OCI-LY3 (cell line): Measurements from ENCODE around the gene RP2.

Source experiments
- EZH2phosphoT487 ChIP-seq: fragments of 200-600 bp; shearing (Covaris generic); IDR thresholded peaks from 2 replicates; pipeline ENCODE4 v1.6.1; 2018; ENCODE audit warnings: antibody characterized with exemption, mixed run types, low read depth
- TF ChIP-seq, protein P1 (sequence below): fragments of 200-600, 300-600 bp; sonication (generic); IDR thresholded peaks from 2 replicates; pipeline ENCODE4 v1.5.1; 2014; ENCODE audit warnings: antibody characterized with exemption, low read length, low read depth

DNA sequence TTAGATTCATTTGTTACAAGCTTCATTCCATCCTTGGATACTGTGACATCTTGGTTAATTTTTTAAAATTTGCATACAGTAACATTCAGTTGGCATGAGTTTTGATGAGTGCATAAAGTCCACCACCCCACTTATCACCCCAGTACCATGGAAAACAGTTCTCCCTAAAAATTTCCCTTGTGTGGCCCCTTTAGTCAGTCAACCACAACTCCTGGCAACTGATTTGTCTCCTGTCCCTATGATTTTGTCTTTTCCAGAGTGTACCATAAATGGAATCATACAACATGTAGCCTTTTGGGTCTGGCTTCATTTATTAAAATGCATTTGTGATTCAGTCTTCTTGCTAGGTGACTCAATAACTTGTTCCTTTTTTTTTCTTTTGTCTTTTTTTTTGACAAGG is 29.9 kb downstream of the RP2 start:
- TF ChIP-seq, protein P1, sequence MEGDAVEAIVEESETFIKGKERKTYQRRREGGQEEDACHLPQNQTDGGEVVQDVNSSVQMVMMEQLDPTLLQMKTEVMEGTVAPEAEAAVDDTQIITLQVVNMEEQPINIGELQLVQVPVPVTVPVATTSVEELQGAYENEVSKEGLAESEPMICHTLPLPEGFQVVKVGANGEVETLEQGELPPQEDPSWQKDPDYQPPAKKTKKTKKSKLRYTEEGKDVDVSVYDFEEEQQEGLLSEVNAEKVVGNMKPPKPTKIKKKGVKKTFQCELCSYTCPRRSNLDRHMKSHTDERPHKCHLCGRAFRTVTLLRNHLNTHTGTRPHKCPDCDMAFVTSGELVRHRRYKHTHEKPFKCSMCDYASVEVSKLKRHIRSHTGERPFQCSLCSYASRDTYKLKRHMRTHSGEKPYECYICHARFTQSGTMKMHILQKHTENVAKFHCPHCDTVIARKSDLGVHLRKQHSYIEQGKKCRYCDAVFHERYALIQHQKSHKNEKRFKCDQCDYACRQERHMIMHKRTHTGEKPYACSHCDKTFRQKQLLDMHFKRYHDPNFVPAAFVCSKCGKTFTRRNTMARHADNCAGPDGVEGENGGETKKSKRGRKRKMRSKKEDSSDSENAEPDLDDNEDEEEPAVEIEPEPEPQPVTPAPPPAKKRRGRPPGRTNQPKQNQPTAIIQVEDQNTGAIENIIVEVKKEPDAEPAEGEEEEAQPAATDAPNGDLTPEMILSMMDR: no peak
- no peak for TF ChIP-seq EZH2phosphoT487
